GM18873 (cell line): ENCODE measurements around the gene MAPK4.

ENCODE experiments used
- ATAC-seq: cut with Tn5 transposase; IDR thresholded peaks from one replicate; pipeline ENCODE4 v1.9.1; 2021; ENCODE audit warnings: mild to moderate bottlenecking, moderate library complexity, moderate number of reproducible peaks; ENCODE audit not compliant: unreplicated experiment, low FRiP score

Gene MAPK4

GRCh38 chr18:50647792-50648191, 87.9 kb downstream of the MAPK4 start:
- ATAC-seq, result no peak

GRCh38 chr18:50649821-50650220, 89.9 kb downstream of the MAPK4 start:
- ATAC-seq, result no peak

GRCh38 chr18:50651334-50651733, 91.4 kb downstream of the MAPK4 start:
- no peak for ATAC-seq

GRCh38 chr18:50653402-50654093, 93.7 kb downstream of the MAPK4 start:
- ATAC-seq, result no peak

- ATAC-seq, result no peak
Measured at GRCh38 chr18:50654211-50654610, 94.3 kb downstream of the MAPK4 start.

- no peak for ATAC-seq
Measured at GRCh38 chr18:50654658-50655550, 95.0 kb downstream of the MAPK4 start.

- no peak for ATAC-seq
Measured at GRCh38 chr18:50656396-50656795, 96.5 kb downstream of the MAPK4 start.

- no peak for ATAC-seq
Measured at GRCh38 chr18:50656841-50657470, 97.1 kb downstream of the MAPK4 start.

GRCh38 chr18:50658601-50659000, 98.7 kb downstream of the MAPK4 start:
- ATAC-seq, result no peak

GRCh38 chr18:50659091-50660003, 99.5 kb downstream of the MAPK4 start:
- no peak for ATAC-seq

GRCh38 chr18:50661013-50661412, 101.1 kb downstream of the MAPK4 start:
- ATAC-seq, result no peak

GRCh38 chr18:50662177-50662576, 102.3 kb downstream of the MAPK4 start:
- ATAC-seq, result no peak

- no peak for ATAC-seq
Measured at GRCh38 chr18:50662775-50663383, 103.0 kb downstream of the MAPK4 start.

GRCh38 chr18:50663626-50664441, 103.9 kb downstream of the MAPK4 start:
- no peak for ATAC-seq

- ATAC-seq, result no peak
Measured at GRCh38 chr18:50665015-50665414, 105.1 kb downstream of the MAPK4 start.

- ATAC-seq, result no peak
Measured at GRCh38 chr18:50665519-50665918, 105.6 kb downstream of the MAPK4 start.

GRCh38 chr18:50666536-50666935, 106.6 kb downstream of the MAPK4 start:
- no peak for ATAC-seq

- ATAC-seq, result no peak
Measured at GRCh38 chr18:50671376-50671775, 111.5 kb downstream of the MAPK4 start.
